K562 (cell line): ENCODE results near the gene LGALS3BP. TPM values are rescaled to one million over a fixed set of nuclear protein-coding genes. Genes with fewer than 3 reads are reported as not detected.

Experiments used
- ELF1 ChIP-seq: fragments of 200-800 bp; sonication (Bioruptor generic); IDR thresholded peaks from 2 replicates; pipeline ENCODE4 v1.6.1; 2016; ENCODE audit warnings: missing genetic modification characterization, missing compliant biosample characterization
- HMG20A ChIP-seq: fragments of 450-650 bp; formaldehyde crosslinking; conservative IDR thresholded peaks from 2 replicates; pipeline ENCODE4 v1.4.0; 2020; ENCODE audit warnings: mild to moderate bottlenecking, mixed read lengths
- HNRNPL ChIP-seq: fragments of 200-400 bp; formaldehyde crosslinking; IDR thresholded peaks from 2 replicates; pipeline ENCODE4 v1.6.1; 2017; ENCODE audit warnings: low read depth, mild to moderate bottlenecking, low read length
- MAFK ChIP-seq: IDR thresholded peaks from 2 replicates; pipeline ENCODE4 v1.6.1; 2011; ENCODE audit warnings: low read length, improper control_type of control experiment
- MBD2 ChIP-seq: sonication (generic); IDR thresholded peaks from 2 replicates; pipeline ENCODE4 v1.6.1; 2016; ENCODE audit warnings: low read depth, borderline replicate concordance
- MEIS2 ChIP-seq: fragments of 450-650 bp; IDR thresholded peaks from 2 replicates; pipeline ENCODE4 v1.6.1; 2014; ENCODE audit warnings: mild to moderate bottlenecking; ENCODE audit not compliant: partially characterized antibody
- MTA1 ChIP-seq: fragments of 450-650 bp; IDR thresholded peaks from 2 replicates; pipeline ENCODE4 v1.6.1; 2017; ENCODE audit warnings: borderline replicate concordance
- MYBL2 ChIP-seq, 2 experiments: fragments of 450-650 bp in 1 of 2; sonication (generic) in 1 of 2; formaldehyde crosslinking in 1 of 2; IDR thresholded peaks; 2 replicates each; pipeline versions ENCODE4 v1.6.1 to v1.8.1; 2017 to 2022; ENCODE audit warnings: borderline replicate concordance in 1 of 2, inconsistent platforms in 1 of 2, low read depth in 1 of 2, mild to moderate bottlenecking in 1 of 2, missing genetic modification reagents in 1 of 2, moderate library complexity in 1 of 2
- NCOA2 ChIP-seq, 2 experiments: fragments of 450-650 bp; IDR thresholded peaks; 2 replicates each; pipeline ENCODE4 v1.6.1; 2018; ENCODE audit warnings: mild to moderate bottlenecking in 2 of 2, moderate library complexity in 1 of 2; ENCODE audit not compliant: partially characterized antibody in 2 of 2
- NONO ChIP-seq, 2 experiments: fragments of 200-400 bp in 1 of 2; fragments of 450-650 bp in 1 of 2; formaldehyde crosslinking in 1 of 2; IDR thresholded peaks; 2 replicates each; pipeline ENCODE4 v1.6.1; 2017; ENCODE audit warnings: low read depth in 2 of 2, mild to moderate bottlenecking in 2 of 2, moderate library complexity in 2 of 2, low read length in 1 of 2
- ZBTB8A ChIP-seq: fragments of 450-650 bp; IDR thresholded peaks from 2 replicates; pipeline ENCODE4 v1.6.1; 2018; ENCODE audit warnings: mild to moderate bottlenecking, moderate library complexity; ENCODE audit not compliant: partially characterized antibody
- ZFX ChIP-seq: sonication (generic); formaldehyde crosslinking; IDR thresholded peaks from 2 replicates; pipeline ENCODE4 v1.8.0; 2022; ENCODE audit warnings: mild to moderate bottlenecking, missing genetic modification reagents, moderate library complexity
- ZNF239 ChIP-seq: fragments of 250-450 bp; sonication (Bioruptor Pico); IDR thresholded peaks from 2 replicates; pipeline ENCODE4 v1.4.0; 2020; ENCODE audit warnings: mild to moderate bottlenecking
- ZNF384 ChIP-seq: IDR thresholded peaks from 2 replicates; pipeline ENCODE4 v1.6.1; 2012; ENCODE audit warnings: low read depth, low read length, improper control_type of control experiment
- ZNF644 ChIP-seq: fragments of 200-800 bp; sonication (Bioruptor generic); IDR thresholded peaks from 2 replicates; pipeline ENCODE4 v1.6.1; 2016; ENCODE audit warnings: low read depth, missing genetic modification characterization, missing compliant biosample characterization
- polyA plus RNA-seq, 8 experiments: library from polyadenylated mRNA; depleted of rRNA in 4 of 8; stranded (reverse) in 5 of 8; unstranded in 3 of 8; fragments of >200 nt; fragmentation: Nextera tagmentation in 2 of 8; fragmentation: Illumina TruSeq in 1 of 8; extraction: Ambion mirVana in 2 of 8; extraction: Trizol in 1 of 8; gene quantifications; 2 replicates each; pipeline versions ENCODE4 v1.2.1 to v1.2.3, GENCODE V29; 2011 to 2014; ENCODE audit warnings: inconsistent platforms in 1 of 8, missing spikeins in 1 of 8
- total RNA-seq, 7 experiments: library from RNA; depleted of rRNA in 6 of 7; stranded (reverse); fragments of >200 nt in 6 of 7; fragmentation: Illumina TruSeq in 2 of 7; extraction: Trizol in 2 of 7; gene quantifications; 2 replicates each; pipeline versions ENCODE4 v1.2.1 to v1.2.3, GENCODE V29; 2011 to 2021; ENCODE audit warnings: low replicate concordance in 1 of 7
- TF ChIP-seq, protein P1 (sequence below): fragments of 200-800 bp; sonication (Bioruptor generic); IDR thresholded peaks from 2 replicates; pipeline ENCODE4 v1.6.1; 2017; ENCODE audit warnings: missing genetic modification characterization, missing compliant biosample characterization
- TF ChIP-seq, protein P2 (sequence below): sonication (generic); formaldehyde crosslinking; IDR thresholded peaks from 2 replicates; pipeline ENCODE4 v1.8.1; 2023; ENCODE audit warnings: mild to moderate bottlenecking, missing genetic modification reagents
- TF ChIP-seq, protein P3 (sequence below): fragments of 250-450 bp; sonication (Bioruptor Pico); IDR thresholded peaks from 2 replicates; pipeline ENCODE4 v1.4.0; 2020; ENCODE audit warnings: mild to moderate bottlenecking
- TF ChIP-seq, protein P4 (sequence below): fragments of 200-800 bp; sonication (Bioruptor generic); IDR thresholded peaks from 2 replicates; pipeline ENCODE4 v1.6.1; 2017; ENCODE audit warnings: missing genetic modification characterization, missing compliant biosample characterization

The LGALS3BP gene
- total and polyA plus RNA-seq, 9 of the 15 experiments (the other 6 are each of a cell fraction or from before 2014, with no cell fraction given), result 0.39 to 5.3 (median 3.2) TPM

DNA sequence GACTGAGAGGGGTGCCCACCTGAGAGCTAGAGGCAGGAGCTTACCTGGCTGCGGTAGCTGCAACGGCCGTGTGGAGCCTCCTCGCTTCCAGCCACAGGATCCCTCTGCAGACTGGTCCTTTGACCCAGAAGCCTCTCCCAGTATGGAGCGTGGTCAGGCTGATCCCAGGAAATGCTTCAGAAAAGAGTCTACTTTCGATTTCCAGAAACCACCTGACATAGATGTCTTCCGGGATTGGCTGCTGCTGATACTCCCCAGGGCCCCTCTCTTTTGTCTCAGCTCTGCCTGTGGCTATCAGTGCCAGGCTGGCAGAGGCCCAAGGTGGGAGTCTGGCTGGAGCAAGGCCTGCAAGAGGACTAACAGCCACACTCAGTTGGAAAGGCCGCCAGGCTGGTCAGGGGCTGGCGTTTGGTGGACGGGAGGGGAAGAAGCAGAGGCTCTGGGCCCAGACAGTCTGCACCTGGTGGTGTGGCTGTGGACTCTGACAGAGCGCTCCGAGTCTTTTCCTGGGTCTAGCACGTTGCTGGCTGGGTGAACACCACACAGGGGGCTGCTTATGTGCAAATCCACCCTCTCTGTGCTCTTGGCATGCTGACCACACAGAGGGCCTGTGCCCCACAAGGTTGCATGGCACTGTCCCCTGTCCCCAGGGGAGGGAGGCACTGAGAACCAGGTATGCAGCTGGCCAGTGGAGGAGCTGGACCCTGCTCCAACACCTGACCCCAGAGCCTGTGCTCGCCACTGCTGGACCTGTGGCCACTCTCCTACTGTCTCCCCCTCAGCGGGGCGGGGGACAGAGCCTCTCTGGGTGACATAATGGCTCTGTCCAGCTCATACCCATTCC, at the start of gene LGALS3BP (continued):
- TF ChIP-seq, protein P1, sequence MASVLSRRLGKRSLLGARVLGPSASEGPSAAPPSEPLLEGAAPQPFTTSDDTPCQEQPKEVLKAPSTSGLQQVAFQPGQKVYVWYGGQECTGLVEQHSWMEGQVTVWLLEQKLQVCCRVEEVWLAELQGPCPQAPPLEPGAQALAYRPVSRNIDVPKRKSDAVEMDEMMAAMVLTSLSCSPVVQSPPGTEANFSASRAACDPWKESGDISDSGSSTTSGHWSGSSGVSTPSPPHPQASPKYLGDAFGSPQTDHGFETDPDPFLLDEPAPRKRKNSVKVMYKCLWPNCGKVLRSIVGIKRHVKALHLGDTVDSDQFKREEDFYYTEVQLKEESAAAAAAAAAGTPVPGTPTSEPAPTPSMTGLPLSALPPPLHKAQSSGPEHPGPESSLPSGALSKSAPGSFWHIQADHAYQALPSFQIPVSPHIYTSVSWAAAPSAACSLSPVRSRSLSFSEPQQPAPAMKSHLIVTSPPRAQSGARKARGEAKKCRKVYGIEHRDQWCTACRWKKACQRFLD (CRISPR knock-in tag), result peak; percentile 49; the same call in 1 of the 2 replicates
- TF ChIP-seq NONO (IDR thresholded peaks at IDR 0.05; ENCODE audit: low read depth in 2 of 2, low read length in 1 of 2), result no peak
- no peak for TF ChIP-seq NCOA2 (IDR thresholded peaks at IDR 0.05; ENCODE audit: partially characterized antibody in 2 of 2)
- TF ChIP-seq HNRNPL, result no peak
- TF ChIP-seq ZFX (CRISPR knock-in tag), result peak; percentile 26; the same call in 1 of the 2 replicates
- TF ChIP-seq ZNF384, result no peak
- TF ChIP-seq, protein P2, sequence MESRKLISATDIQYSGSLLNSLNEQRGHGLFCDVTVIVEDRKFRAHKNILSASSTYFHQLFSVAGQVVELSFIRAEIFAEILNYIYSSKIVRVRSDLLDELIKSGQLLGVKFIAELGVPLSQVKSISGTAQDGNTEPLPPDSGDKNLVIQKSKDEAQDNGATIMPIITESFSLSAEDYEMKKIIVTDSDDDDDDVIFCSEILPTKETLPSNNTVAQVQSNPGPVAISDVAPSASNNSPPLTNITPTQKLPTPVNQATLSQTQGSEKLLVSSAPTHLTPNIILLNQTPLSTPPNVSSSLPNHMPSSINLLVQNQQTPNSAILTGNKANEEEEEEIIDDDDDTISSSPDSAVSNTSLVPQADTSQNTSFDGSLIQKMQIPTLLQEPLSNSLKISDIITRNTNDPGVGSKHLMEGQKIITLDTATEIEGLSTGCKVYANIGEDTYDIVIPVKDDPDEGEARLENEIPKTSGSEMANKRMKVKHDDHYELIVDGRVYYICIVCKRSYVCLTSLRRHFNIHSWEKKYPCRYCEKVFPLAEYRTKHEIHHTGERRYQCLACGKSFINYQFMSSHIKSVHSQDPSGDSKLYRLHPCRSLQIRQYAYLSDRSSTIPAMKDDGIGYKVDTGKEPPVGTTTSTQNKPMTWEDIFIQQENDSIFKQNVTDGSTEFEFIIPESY (CRISPR knock-in tag), result 0 out of 2 replicates have a peak, but pooled peaks have one; percentile 26
- TF ChIP-seq, protein P3, sequence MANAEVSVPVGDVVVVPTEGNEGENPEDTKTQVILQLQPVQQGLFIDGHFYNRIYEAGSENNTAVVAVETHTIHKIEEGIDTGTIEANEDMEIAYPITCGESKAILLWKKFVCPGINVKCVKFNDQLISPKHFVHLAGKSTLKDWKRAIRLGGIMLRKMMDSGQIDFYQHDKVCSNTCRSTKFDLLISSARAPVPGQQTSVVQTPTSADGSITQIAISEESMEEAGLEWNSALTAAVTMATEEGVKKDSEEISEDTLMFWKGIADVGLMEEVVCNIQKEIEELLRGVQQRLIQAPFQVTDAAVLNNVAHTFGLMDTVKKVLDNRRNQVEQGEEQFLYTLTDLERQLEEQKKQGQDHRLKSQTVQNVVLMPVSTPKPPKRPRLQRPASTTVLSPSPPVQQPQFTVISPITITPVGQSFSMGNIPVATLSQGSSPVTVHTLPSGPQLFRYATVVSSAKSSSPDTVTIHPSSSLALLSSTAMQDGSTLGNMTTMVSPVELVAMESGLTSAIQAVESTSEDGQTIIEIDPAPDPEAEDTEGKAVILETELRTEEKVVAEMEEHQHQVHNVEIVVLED (CRISPR knock-in tag), result no peak
- TF ChIP-seq ZNF644, result 0 out of 2 replicates have a peak, but pooled peaks have one; percentile 39
- TF ChIP-seq MBD2, result no peak
- TF ChIP-seq, protein P4, sequence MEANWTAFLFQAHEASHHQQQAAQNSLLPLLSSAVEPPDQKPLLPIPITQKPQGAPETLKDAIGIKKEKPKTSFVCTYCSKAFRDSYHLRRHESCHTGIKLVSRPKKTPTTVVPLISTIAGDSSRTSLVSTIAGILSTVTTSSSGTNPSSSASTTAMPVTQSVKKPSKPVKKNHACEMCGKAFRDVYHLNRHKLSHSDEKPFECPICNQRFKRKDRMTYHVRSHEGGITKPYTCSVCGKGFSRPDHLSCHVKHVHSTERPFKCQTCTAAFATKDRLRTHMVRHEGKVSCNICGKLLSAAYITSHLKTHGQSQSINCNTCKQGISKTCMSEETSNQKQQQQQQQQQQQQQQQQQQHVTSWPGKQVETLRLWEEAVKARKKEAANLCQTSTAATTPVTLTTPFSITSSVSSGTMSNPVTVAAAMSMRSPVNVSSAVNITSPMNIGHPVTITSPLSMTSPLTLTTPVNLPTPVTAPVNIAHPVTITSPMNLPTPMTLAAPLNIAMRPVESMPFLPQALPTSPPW, result 0 out of 2 replicates have a peak, but pooled peaks have one; percentile 11
- TF ChIP-seq MAFK, result no peak
- peak; percentile 55; the same call in 1 of the 2 replicates for TF ChIP-seq ELF1
- TF ChIP-seq MYBL2 (IDR thresholded peaks at IDR 0.05; ENCODE audit: low read depth), result no peak
- TF ChIP-seq MYBL2 (CRISPR knock-in tag; IDR thresholded peaks at IDR 0.05; ENCODE audit: borderline replicate concordance), result no peak
- no peak for TF ChIP-seq MTA1
- TF ChIP-seq ZBTB8A, result no peak
- no peak for TF ChIP-seq MEIS2
- no peak for TF ChIP-seq ZNF239 (CRISPR knock-in tag)
- TF ChIP-seq HMG20A, result no peak
